Vagina (tissue), 2 donors: ENCODE data around the gene NPAS3. TPM values are rescaled to one million over a fixed set of nuclear protein-coding genes. Genes with fewer than 3 reads are reported as not detected.
"Not testable (repeated sequence)": the region's sequence is repeated elsewhere in the genome, so short reads cannot be mapped to it uniquely, and the experiment has no call there.

Experiments
- DNase-seq, 2 donors: peaks; one replicate each; pipeline ENCODE4 v3.0.0-alpha.2; 2017; ENCODE audit errors: extremely low spot score in 2 of 2
- H3K27ac ChIP-seq: fragments of 200-600 bp; sonication (generic); one replicate; pipeline ENCODE4 v1.5.1; 2019
- H3K27me3 ChIP-seq: fragments of 200-600 bp; sonication (generic); one replicate; pipeline ENCODE4 v1.5.1; 2019
- H3K36me3 ChIP-seq, 2 donors: fragments of 200-600 bp; sonication (generic); one replicate each; pipeline ENCODE4 v1.5.1; 2017 to 2019
- H3K4me1 ChIP-seq: fragments of 200-600 bp; sonication (generic); one replicate; pipeline ENCODE4 v1.5.1; 2019
- H3K4me3 ChIP-seq, 2 donors: fragments of 200-600 bp; sonication (generic); 1 replicate in 1 of 2; 2 replicates in 1 of 2; pipeline ENCODE4 v1.5.1; 2016 to 2019
- H3K9me3 ChIP-seq: fragments of 200-600 bp; sonication (generic); one replicate; pipeline ENCODE4 v1.5.1; 2019
- CTCF ChIP-seq, 3 experiments: fragments of 450-650 bp in 2 of 3; fragments of 200-600 bp in 1 of 3; sonication (generic) in 1 of 3; IDR thresholded peaks; one replicate each; pipeline ENCODE4 v1.5.1; 2017 to 2019; ENCODE audit warnings: antibody characterized with exemption in 3 of 3, mild to moderate bottlenecking in 2 of 3, moderate library complexity in 2 of 3
- POLR2A ChIP-seq, 2 donors: fragments of 450-650 bp; IDR thresholded peaks; one replicate each; pipeline ENCODE4 v1.6.1; 2017; ENCODE audit warnings: antibody characterized with exemption in 2 of 2, mild to moderate bottlenecking in 2 of 2, moderate library complexity in 2 of 2
- POLR2AphosphoS5 ChIP-seq, 2 donors: sonication (generic); formaldehyde crosslinking; IDR thresholded peaks; one replicate each; pipeline ENCODE4 v1.9.0; 2017; ENCODE audit warnings: antibody characterized with exemption in 2 of 2, mild to moderate bottlenecking in 2 of 2, low read depth in 1 of 2; ENCODE audit not compliant: insufficient read depth in 1 of 2
- intact Hi-C: fragments of 100-400 bp; cut with DNase I; formaldehyde crosslinking; loops from one replicate; pipeline ENCODE4 v1.15.1; 2023
- total RNA-seq: library from RNA; depleted of rRNA; stranded (reverse); fragments of >200 nt; gene quantifications from one replicate; pipeline ENCODE4 v1.2.3, GENCODE V29; 2016

NPAS3 gene
- total RNA-seq, 1 donor from 2014 or later: 1.2 TPM

- no peaks in the 10 kb centered on the region for H3K9me3 ChIP-seq
- no peaks in the 10 kb centered on the region for H3K36me3 ChIP-seq
- TF ChIP-seq CTCF (IDR thresholded peaks at IDR 0.05): no peak
- TF ChIP-seq POLR2AphosphoS5 (IDR thresholded peaks at IDR 0.05; ENCODE audit: insufficient read depth in 1 of 2, low read depth in 1 of 2): no peak
- intact Hi-C loops: no loop called here
- H3K4me3 ChIP-seq: no peak overlapping the region
- H3K27ac ChIP-seq: no peak overlapping the region
- H3K4me1 ChIP-seq: no peaks in the 10 kb centered on the region
- no peak for DNase-seq
- no peaks in the 10 kb centered on the region for H3K27me3 ChIP-seq
These were observed 147.1 kb downstream of the NPAS3 start for GRCh38 chr14:33085799-33086198.

- H3K9me3 ChIP-seq, H3K27me3 ChIP-seq, DNase-seq, H3K27ac ChIP-seq, H3K4me3 ChIP-seq, H3K36me3 ChIP-seq, H3K4me1 ChIP-seq, intact Hi-C loops: not testable (repeated sequence)
These were observed 149.6 kb downstream of the NPAS3 start for GRCh38 chr14:33088274-33088673.

- Histone ChIP-seq H3K4me3 (no peak overlapping the region), H3K9me3 (no peaks in the 10 kb centered on the region), H3K27me3 (no peaks in the 10 kb centered on the region), H3K36me3 (no peaks in the 10 kb centered on the region), H3K4me1 (no peaks in the 10 kb centered on the region), H3K27ac (no peak overlapping the region)
- intact Hi-C loops: no loop called here
- no peak for DNase-seq
- TF ChIP-seq POLR2A (IDR thresholded peaks at IDR 0.05): no peak
- TF ChIP-seq POLR2AphosphoS5 (IDR thresholded peaks at IDR 0.05; ENCODE audit: insufficient read depth in 1 of 2, low read depth in 1 of 2): no peak
- no peak for TF ChIP-seq CTCF (IDR thresholded peaks at IDR 0.05)
These were observed 159.3 kb downstream of the NPAS3 start for GRCh38 chr14:33098016-33098415.

GRCh38 chr14:33103489-33103888, 164.8 kb downstream of the NPAS3 start:
- Histone ChIP-seq H3K27me3 (no peaks in the 10 kb centered on the region), H3K4me1 (no peaks in the 10 kb centered on the region), H3K4me3 (no peak overlapping the region), H3K36me3 (no peaks in the 10 kb centered on the region), H3K9me3 (no peaks in the 10 kb centered on the region), H3K27ac (no peak overlapping the region)
- DNase-seq: no peak
- TF ChIP-seq POLR2AphosphoS5 (IDR thresholded peaks at IDR 0.05; ENCODE audit: insufficient read depth in 1 of 2, low read depth in 1 of 2): no peak
- intact Hi-C loops: no loop called here

- Histone ChIP-seq H3K9me3 (no peaks in the 10 kb centered on the region), H3K4me3 (no peak overlapping the region), H3K4me1 (no peaks in the 10 kb centered on the region), H3K27ac (no peak overlapping the region), H3K36me3 (no peaks in the 10 kb centered on the region), H3K27me3 (no peaks in the 10 kb centered on the region)
- TF ChIP-seq POLR2A (IDR thresholded peaks at IDR 0.05) (no peak), CTCF (IDR thresholded peaks at IDR 0.05) (no peak), POLR2AphosphoS5 (IDR thresholded peaks at IDR 0.05; ENCODE audit: insufficient read depth in 1 of 2, low read depth in 1 of 2) (no peak)
- no peak for DNase-seq
- intact Hi-C loops: no loop called here
These were observed 165.3 kb downstream of the NPAS3 start for GRCh38 chr14:33103966-33104365.

GRCh38 chr14:33110737-33111443, 172.2 kb downstream of the NPAS3 start:
- H3K4me1 ChIP-seq: no peaks in the 10 kb centered on the region
- no peak for DNase-seq
- intact Hi-C loops: no loop called here
- H3K27me3 ChIP-seq: no peaks in the 10 kb centered on the region
- TF ChIP-seq POLR2A (IDR thresholded peaks at IDR 0.05) (no peak), CTCF (IDR thresholded peaks at IDR 0.05) (no peak), POLR2AphosphoS5 (IDR thresholded peaks at IDR 0.05; ENCODE audit: insufficient read depth in 1 of 2, low read depth in 1 of 2) (no peak)
- H3K27ac ChIP-seq: no peak overlapping the region
- H3K4me3 ChIP-seq: no peak overlapping the region
- H3K9me3 ChIP-seq: no peaks in the 10 kb centered on the region
- no peaks in the 10 kb centered on the region for H3K36me3 ChIP-seq
